IMR-90 (cell line): ENCODE measurements around the gene LTBP2. TPM values are rescaled to one million over a fixed set of nuclear protein-coding genes. Genes with fewer than 3 reads are reported as not detected.

Experiments
- ATAC-seq: fragments of 200-7000 bp; cut with Tn5 transposase; 2 replicates; pipeline ENCODE4 v1.9.1; 2020; ENCODE audit warnings: low read depth, mild to moderate bottlenecking, moderate library complexity
- BruUV-seq: library from RNA; stranded (reverse); fragments of 400-500 nt; replicated peaks from 2 replicates; lab custom pipeline; 2021; lab: Mats Ljungman, UMichigan
- CTCF ChIA-PET: fragments of 300-600 bp; formaldehyde crosslinking; extraction: SDS; loops from one replicate; lab custom pipeline; 2021; ENCODE audit warnings: antibody characterized with exemption; lab: Yijun Ruan, JAX
- POLR2A ChIA-PET: fragments of 300-600 bp; sonication (Branson Sonifier 250); formaldehyde crosslinking; loops from one replicate; lab custom pipeline; 2022; ENCODE audit warnings: antibody characterized with exemption; ENCODE audit not compliant: unreplicated experiment; lab: Charles Lee
- DNase-seq: peaks from one replicate; pipeline ENCODE4 v3.0.0; 2013
- H2AFZ ChIP-seq: replicated peaks from 2 replicates; pipeline ENCODE3; 2013; ENCODE audit warnings: low read length, mild to moderate bottlenecking; ENCODE audit not compliant: poor library complexity
- H2AK5ac ChIP-seq: 2 replicates; pipeline ENCODE4 v1.6.1; 2013; ENCODE audit warnings: low read depth, low read length, inconsistent platforms
- H2AK9ac ChIP-seq: replicated peaks from 2 replicates; pipeline ENCODE3; 2013; ENCODE audit warnings: mild to moderate bottlenecking, low read depth, low read length, moderate library complexity; ENCODE audit not compliant: poor library complexity
- H2BK120ac ChIP-seq: 2 replicates; pipeline ENCODE4 v1.6.1; 2013; ENCODE audit warnings: low read depth, low read length, inconsistent platforms
- H2BK15ac ChIP-seq: 3 replicates; pipeline ENCODE4 v1.6.1; 2013; ENCODE audit warnings: low read depth, low read length, inconsistent platforms
- H2BK20ac ChIP-seq: 2 replicates; pipeline ENCODE4 v1.6.1; 2013; ENCODE audit warnings: low read depth, mild to moderate bottlenecking, inconsistent platforms, low read length, moderate library complexity
- H2BK5ac ChIP-seq: 2 replicates; pipeline ENCODE4 v1.6.1; 2013; ENCODE audit warnings: mild to moderate bottlenecking, low read depth, low read length, inconsistent platforms; ENCODE audit not compliant: poor library complexity, severe bottlenecking
- H3K14ac ChIP-seq: replicated peaks from 2 replicates; pipeline ENCODE4 v1.6.1; 2013; ENCODE audit warnings: low read depth, low read length, inconsistent platforms
- H3K18ac ChIP-seq: 2 replicates; pipeline ENCODE4 v1.6.1; 2013; ENCODE audit warnings: low read depth, low read length, control low read depth
- H3K23ac ChIP-seq: 2 replicates; pipeline ENCODE4 v1.6.1; 2013; ENCODE audit warnings: low read depth, low read length, inconsistent platforms
- H3K27ac ChIP-seq: 2 replicates; pipeline ENCODE4 v1.5.1; 2013; ENCODE audit warnings: mild to moderate bottlenecking, control low read depth, low read length; ENCODE audit not compliant: insufficient read depth
- H3K27me3 ChIP-seq: 2 replicates; pipeline ENCODE4 v1.6.1; 2013; ENCODE audit warnings: low read length; ENCODE audit not compliant: control insufficient read depth, insufficient read depth
- H3K36me3 ChIP-seq: 2 replicates; pipeline ENCODE4 v1.6.1; 2013; ENCODE audit warnings: low read length, mixed read lengths; ENCODE audit not compliant: control insufficient read depth, insufficient read depth
- H3K4ac ChIP-seq: 2 replicates; pipeline ENCODE4 v1.6.1; 2013; ENCODE audit warnings: low read depth, low read length, inconsistent platforms
- H3K4me1 ChIP-seq: 2 replicates; pipeline ENCODE4 v1.6.1; 2013; ENCODE audit warnings: low read length, mixed read lengths; ENCODE audit not compliant: control insufficient read depth, insufficient read depth
- H3K4me2 ChIP-seq: 2 replicates; pipeline ENCODE4 v1.6.1; 2013; ENCODE audit warnings: low read depth, mild to moderate bottlenecking, control low read depth, low read length, moderate library complexity
- H3K4me3 ChIP-seq: 2 replicates; pipeline ENCODE4 v1.5.1; 2013; ENCODE audit warnings: low read depth, mild to moderate bottlenecking, control low read depth, low read length, moderate library complexity; ENCODE audit not compliant: insufficient read depth
- H3K56ac ChIP-seq: 2 replicates; pipeline ENCODE4 v1.6.1; 2013; ENCODE audit warnings: low read length, inconsistent platforms; ENCODE audit not compliant: insufficient read depth; ENCODE audit errors: extremely low read depth
- H3K79me1 ChIP-seq, 2 experiments: 2 replicates each; pipeline ENCODE4 v1.6.1; 2013; ENCODE audit warnings: low read length in 2 of 2, inconsistent platforms in 1 of 2, low read depth in 1 of 2
- H3K9ac ChIP-seq: 2 replicates; pipeline ENCODE4 v1.6.1; 2013; ENCODE audit warnings: low read depth, low read length, control low read depth
- H3K9me1 ChIP-seq: 2 replicates; pipeline ENCODE4 v1.6.1; 2013; ENCODE audit warnings: low read length, inconsistent platforms; ENCODE audit not compliant: insufficient read depth
- H3K9me3 ChIP-seq: 2 replicates; pipeline ENCODE4 v1.6.1; 2013; ENCODE audit warnings: low read length; ENCODE audit not compliant: control insufficient read depth, insufficient read depth
- H4K20me1 ChIP-seq: 2 replicates; pipeline ENCODE4 v1.6.1; 2013; ENCODE audit warnings: low read length, inconsistent platforms; ENCODE audit not compliant: insufficient read depth
- H4K5ac ChIP-seq: 2 replicates; pipeline ENCODE4 v1.6.1; 2013; ENCODE audit warnings: mild to moderate bottlenecking, low read depth, low read length, control low read depth
- H4K8ac ChIP-seq, 2 experiments: 2 replicates each; pipeline ENCODE4 v1.6.1; 2013; ENCODE audit warnings: low read depth in 2 of 2, low read length in 2 of 2, control low read depth in 1 of 2, inconsistent platforms in 1 of 2
- H4K91ac ChIP-seq: 2 replicates; pipeline ENCODE4 v1.6.1; 2013; ENCODE audit warnings: low read depth, low read length, inconsistent platforms; ENCODE audit not compliant: insufficient read depth
- BHLHE40 ChIP-seq: fragments of 150-350 bp; IDR thresholded peaks from 2 replicates; pipeline ENCODE4 v1.6.1; 2016; ENCODE audit warnings: mild to moderate bottlenecking, low read depth, low read length
- CEBPB ChIP-seq: IDR thresholded peaks from 2 replicates; pipeline ENCODE4 v1.6.1; 2012; ENCODE audit warnings: low read depth, low read length, improper control_type of control experiment
- CHD1 ChIP-seq: IDR thresholded peaks from 2 replicates; pipeline ENCODE4 v1.6.1; 2012; ENCODE audit warnings: low read depth, low read length, improper control_type of control experiment
- FOS ChIP-seq: fragments of 150-350 bp; IDR thresholded peaks from 2 replicates; pipeline ENCODE4 v1.6.1; 2016; ENCODE audit warnings: low read depth, low read length
- MAFK ChIP-seq: IDR thresholded peaks from 2 replicates; pipeline ENCODE4 v1.6.1; 2012; ENCODE audit warnings: low read depth, low read length, improper control_type of control experiment
- MAZ ChIP-seq: IDR thresholded peaks from 2 replicates; pipeline ENCODE4 v1.6.1; 2012; ENCODE audit warnings: low read depth, mild to moderate bottlenecking, low read length, improper control_type of control experiment, moderate library complexity, borderline replicate concordance
- MXI1 ChIP-seq: IDR thresholded peaks from 2 replicates; pipeline ENCODE4 v1.6.1; 2012; ENCODE audit warnings: low read depth, mild to moderate bottlenecking, low read length, moderate library complexity, borderline replicate concordance
- NFE2L2 ChIP-seq: fragments of 150-350 bp; IDR thresholded peaks from 2 replicates; pipeline ENCODE4 v1.6.1; 2016; ENCODE audit warnings: low read depth, mild to moderate bottlenecking, low read length
- POLR2A ChIP-seq: IDR thresholded peaks from 2 replicates; pipeline ENCODE4 v1.6.1; 2012; ENCODE audit warnings: mild to moderate bottlenecking, low read depth, low read length
- RAD21 ChIP-seq: IDR thresholded peaks from 2 replicates; pipeline ENCODE4 v1.6.1; 2012; ENCODE audit warnings: low read length, improper control_type of control experiment
- RCOR1 ChIP-seq: IDR thresholded peaks from 2 replicates; pipeline ENCODE4 v1.6.1; 2012; ENCODE audit warnings: mild to moderate bottlenecking, low read length, improper control_type of control experiment; ENCODE audit not compliant: insufficient replicate concordance
- RFX5 ChIP-seq: IDR thresholded peaks from 2 replicates; pipeline ENCODE4 v1.8.0; 2012; ENCODE audit warnings: low read depth, mild to moderate bottlenecking, low read length, moderate library complexity
- SMC3 ChIP-seq: fragments of 150-350 bp; IDR thresholded peaks from 2 replicates; pipeline ENCODE4 v1.6.1; 2016; ENCODE audit warnings: low read depth, mild to moderate bottlenecking, antibody characterized with exemption, low read length, moderate library complexity
- WGBS, 2 experiments: methylation state at CpG; one replicate each; pipeline versions ENCODE4 v1.1.5 to v1.1.7; 2013; ENCODE audit warnings: missing lambda C conversion rate in 2 of 2; ENCODE audit not compliant: insufficient read length in 1 of 2; ENCODE audit errors: extremely low coverage in 2 of 2; 5-methylcytosine and 5-hydroxymethylcytosine counted together
- dilution Hi-C: fragments of 300-500 bp; cut with HindIII; formaldehyde crosslinking; loops from one replicate; pipeline ENCODE4 v1.14.3; 2018; ENCODE audit warnings: low sequenced_read_pairs; ENCODE audit not compliant: unreplicated experiment
- in situ Hi-C: fragments of 300-500 bp; cut with MboI; formaldehyde crosslinking; loops from 3 replicates; pipeline ENCODE4 v1.14.3; 2019; ENCODE audit warnings: low sequenced_read_pairs, inconsistent platforms, mixed read lengths
- intact Hi-C: fragments of 100-400 bp; cut with micrococcal nuclease; formaldehyde crosslinking; loops from 2 replicates; pipeline ENCODE4 v1.10.0; 2022
- polyA plus RNA-seq, 3 experiments: library from polyadenylated mRNA; depleted of rRNA; stranded (reverse); fragments of >200 nt; gene quantifications; 2 replicates each; pipeline ENCODE4 v1.2.3, GENCODE V29; 2012; ENCODE audit warnings: low replicate concordance in 1 of 3
- total RNA-seq: library from RNA; depleted of rRNA; stranded (reverse); fragments of >200 nt; gene quantifications from 2 replicates; pipeline ENCODE4 v1.2.3, GENCODE V29; 2012
- TF ChIP-seq, protein P1 (sequence below): fragments of 150-350 bp; IDR thresholded peaks from 2 replicates; pipeline ENCODE4 v1.6.1; 2017; ENCODE audit warnings: mild to moderate bottlenecking, antibody characterized with exemption, low read length, low read depth
- TF ChIP-seq, protein P2 (sequence below): conservative IDR thresholded peaks from 2 replicates; pipeline ENCODE4 v1.5.1; 2012; ENCODE audit warnings: mild to moderate bottlenecking, low read depth, low read length, improper control_type of control experiment
- TF ChIP-seq, protein P3 (sequence below): fragments of 150-350 bp; IDR thresholded peaks from 2 replicates; pipeline ENCODE4 v1.6.1; 2016; ENCODE audit warnings: low read depth, mild to moderate bottlenecking, low read length, moderate library complexity, borderline replicate concordance

Gene LTBP2
- total and polyA plus RNA-seq, 2 of the 4 experiments (the other 2 are of a cell fraction), result 23.8 to 79.3 TPM

DNA sequence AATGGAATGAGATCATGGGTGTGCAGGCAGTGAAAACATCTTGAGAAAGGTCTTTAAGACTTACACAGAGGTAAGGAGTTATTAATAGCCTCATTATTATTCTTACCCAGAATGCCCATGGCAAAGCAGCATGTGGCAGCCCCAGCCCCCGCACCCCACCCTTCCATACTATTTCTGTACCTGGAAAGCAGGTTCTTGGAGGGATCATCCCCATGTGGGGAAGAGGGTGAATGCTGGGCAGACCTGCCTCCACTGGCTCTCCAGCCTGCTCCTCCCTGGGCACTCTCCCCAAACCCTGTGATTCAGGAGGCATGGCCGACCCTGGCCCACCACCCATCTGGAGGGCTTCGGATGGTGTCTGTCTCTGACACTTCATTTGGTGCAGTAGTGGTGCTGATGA, 147.3 kb downstream of the LTBP2 start:
- dilution Hi-C loops (no loop called here), intact Hi-C loops (no loop called here), in situ Hi-C loops (no loop called here)
- Histone ChIP-seq H3K27ac (no peak overlapping the region), H3K18ac (no peak overlapping the region), H2AK9ac (no peak overlapping the region), H4K8ac (no peak overlapping the region), H3K14ac (no peak overlapping the region), H3K9ac (no peak overlapping the region), H2BK120ac (no peak overlapping the region), H3K36me3 (no peaks in the 10 kb centered on the region), H2BK15ac (no peak overlapping the region), H3K4me3 (no peak overlapping the region), H3K4me1 (no peaks in the 10 kb centered on the region; the same call in 1 of the 2 replicates), H2AK5ac (no peak overlapping the region), H3K9me3 (no peaks in the 10 kb centered on the region), H3K23ac (no peak overlapping the region), H4K5ac (no peak overlapping the region), H2BK5ac (no peak overlapping the region), H3K79me1 (no peaks in the 10 kb centered on the region), H2BK20ac (no peak overlapping the region), H3K27me3 (peaks cover 50% of the 10 kb centered on the region), H3K4ac (no peak overlapping the region), H3K4me2 (no peak overlapping the region), H4K91ac (no peak overlapping the region), H4K20me1 (no peaks in the 10 kb centered on the region), H2AFZ (no peak overlapping the region), H3K9me1 (no peaks in the 10 kb centered on the region), H3K56ac (no peak overlapping the region)
- ATAC-seq (no peak), DNase-seq (no peak)
- ChIA-PET POLR2A (no interaction called here), CTCF (no interaction called here)
- TF ChIP-seq POLR2A (no peak), MXI1 (no peak), NFE2L2 (no peak), CEBPB (no peak), MAZ (no peak), RCOR1 (no peak), RAD21 (no peak), FOS (no peak), RFX5 (no peak), SMC3 (no peak), CHD1 (no peak), MAFK (no peak), BHLHE40 (no peak)
- TF ChIP-seq, protein P1, sequence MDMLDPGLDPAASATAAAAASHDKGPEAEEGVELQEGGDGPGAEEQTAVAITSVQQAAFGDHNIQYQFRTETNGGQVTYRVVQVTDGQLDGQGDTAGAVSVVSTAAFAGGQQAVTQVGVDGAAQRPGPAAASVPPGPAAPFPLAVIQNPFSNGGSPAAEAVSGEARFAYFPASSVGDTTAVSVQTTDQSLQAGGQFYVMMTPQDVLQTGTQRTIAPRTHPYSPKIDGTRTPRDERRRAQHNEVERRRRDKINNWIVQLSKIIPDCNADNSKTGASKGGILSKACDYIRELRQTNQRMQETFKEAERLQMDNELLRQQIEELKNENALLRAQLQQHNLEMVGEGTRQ, result no peak
- TF ChIP-seq, protein P2, sequence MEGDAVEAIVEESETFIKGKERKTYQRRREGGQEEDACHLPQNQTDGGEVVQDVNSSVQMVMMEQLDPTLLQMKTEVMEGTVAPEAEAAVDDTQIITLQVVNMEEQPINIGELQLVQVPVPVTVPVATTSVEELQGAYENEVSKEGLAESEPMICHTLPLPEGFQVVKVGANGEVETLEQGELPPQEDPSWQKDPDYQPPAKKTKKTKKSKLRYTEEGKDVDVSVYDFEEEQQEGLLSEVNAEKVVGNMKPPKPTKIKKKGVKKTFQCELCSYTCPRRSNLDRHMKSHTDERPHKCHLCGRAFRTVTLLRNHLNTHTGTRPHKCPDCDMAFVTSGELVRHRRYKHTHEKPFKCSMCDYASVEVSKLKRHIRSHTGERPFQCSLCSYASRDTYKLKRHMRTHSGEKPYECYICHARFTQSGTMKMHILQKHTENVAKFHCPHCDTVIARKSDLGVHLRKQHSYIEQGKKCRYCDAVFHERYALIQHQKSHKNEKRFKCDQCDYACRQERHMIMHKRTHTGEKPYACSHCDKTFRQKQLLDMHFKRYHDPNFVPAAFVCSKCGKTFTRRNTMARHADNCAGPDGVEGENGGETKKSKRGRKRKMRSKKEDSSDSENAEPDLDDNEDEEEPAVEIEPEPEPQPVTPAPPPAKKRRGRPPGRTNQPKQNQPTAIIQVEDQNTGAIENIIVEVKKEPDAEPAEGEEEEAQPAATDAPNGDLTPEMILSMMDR, result no peak
- TF ChIP-seq, protein P3, sequence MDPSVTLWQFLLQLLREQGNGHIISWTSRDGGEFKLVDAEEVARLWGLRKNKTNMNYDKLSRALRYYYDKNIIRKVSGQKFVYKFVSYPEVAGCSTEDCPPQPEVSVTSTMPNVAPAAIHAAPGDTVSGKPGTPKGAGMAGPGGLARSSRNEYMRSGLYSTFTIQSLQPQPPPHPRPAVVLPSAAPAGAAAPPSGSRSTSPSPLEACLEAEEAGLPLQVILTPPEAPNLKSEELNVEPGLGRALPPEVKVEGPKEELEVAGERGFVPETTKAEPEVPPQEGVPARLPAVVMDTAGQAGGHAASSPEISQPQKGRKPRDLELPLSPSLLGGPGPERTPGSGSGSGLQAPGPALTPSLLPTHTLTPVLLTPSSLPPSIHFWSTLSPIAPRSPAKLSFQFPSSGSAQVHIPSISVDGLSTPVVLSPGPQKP, result no peak
- WGBS, 2 experiments, result no CpG with 5 or more reads among the region's 3 CpGs
- BruUV-seq, result no TSS peak
